HG02885 (cell line): ENCODE results near the gene UBR2.
"Not testable (repeated sequence)": the region's sequence is repeated elsewhere in the genome, so short reads cannot be mapped to it uniquely, and the experiment has no call there.

Source experiments
- ATAC-seq: cut with Tn5 transposase; IDR thresholded peaks from one replicate; pipeline ENCODE4 v1.9.1; 2021; ENCODE audit warnings: mild to moderate bottlenecking; ENCODE audit not compliant: unreplicated experiment, poor library complexity

Gene UBR2

DNA sequence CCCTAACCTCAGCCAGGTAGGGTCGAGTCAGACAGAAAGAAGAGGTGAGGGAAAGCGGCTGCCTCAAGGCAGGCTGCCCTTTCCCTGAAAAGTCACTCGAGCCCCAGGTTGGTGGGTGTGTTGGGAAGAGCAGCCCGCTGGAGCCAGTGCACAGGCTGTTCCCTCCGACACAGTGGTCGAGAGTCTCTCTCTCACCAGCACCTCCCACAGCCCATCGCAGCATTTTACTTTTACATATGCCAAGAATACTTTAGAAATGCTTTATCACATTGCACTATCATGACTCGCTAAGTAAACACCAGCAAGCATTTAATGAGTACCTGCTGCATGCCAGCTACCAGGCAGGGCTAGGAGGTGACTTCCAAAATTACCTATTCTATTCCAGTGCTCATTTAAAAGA is 156.9 kb downstream of the UBR2 start:
- ATAC-seq: no peak

DNA sequence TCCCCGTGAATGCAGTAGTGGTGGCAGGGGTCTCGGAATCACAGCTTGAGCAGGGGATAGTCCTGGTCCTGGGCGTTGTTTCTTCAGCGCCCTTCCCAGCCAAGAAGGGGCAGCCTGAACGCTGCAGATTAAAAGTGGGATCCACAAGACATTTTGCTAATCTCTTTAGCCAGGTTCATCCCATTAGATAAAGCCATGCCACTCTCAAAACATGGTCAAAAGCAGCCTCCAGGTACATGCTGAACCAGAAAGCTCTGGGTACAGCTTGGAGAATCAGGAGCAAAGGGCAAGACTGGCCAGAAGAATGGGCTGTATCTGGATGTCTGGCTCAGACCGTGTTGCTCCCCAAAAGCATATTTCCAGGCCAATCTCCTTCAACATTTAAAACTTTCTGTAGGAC is 158.7 kb downstream of the UBR2 start, which contains the start of gene PRPH2:
Gene PRPH2 (minus strand): TSS at position 101 of the 400 bp plus-strand sequence. CDS start 263 bp downstream, outside the sequence.
- no peak for ATAC-seq

DNA sequence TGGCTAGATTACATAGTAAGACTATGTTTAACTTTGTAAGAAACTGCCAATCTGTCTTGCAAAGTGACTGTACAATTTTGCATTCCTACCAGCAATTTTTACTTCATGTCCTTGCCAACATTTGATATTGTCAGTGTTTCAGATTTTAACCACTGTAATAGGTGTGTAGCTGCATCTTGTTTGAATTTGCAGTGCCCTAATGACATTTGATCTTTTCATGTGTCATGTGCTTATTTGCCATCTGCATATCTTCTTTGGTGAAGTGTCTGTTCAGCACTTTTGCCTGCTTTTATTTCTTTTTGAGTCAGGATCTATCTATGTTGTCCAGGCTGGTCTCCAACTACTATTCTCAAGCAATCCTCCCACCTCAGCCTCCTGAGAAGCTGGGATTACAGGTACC is 161.0 kb downstream of the UBR2 start:
- no peak for ATAC-seq

DNA sequence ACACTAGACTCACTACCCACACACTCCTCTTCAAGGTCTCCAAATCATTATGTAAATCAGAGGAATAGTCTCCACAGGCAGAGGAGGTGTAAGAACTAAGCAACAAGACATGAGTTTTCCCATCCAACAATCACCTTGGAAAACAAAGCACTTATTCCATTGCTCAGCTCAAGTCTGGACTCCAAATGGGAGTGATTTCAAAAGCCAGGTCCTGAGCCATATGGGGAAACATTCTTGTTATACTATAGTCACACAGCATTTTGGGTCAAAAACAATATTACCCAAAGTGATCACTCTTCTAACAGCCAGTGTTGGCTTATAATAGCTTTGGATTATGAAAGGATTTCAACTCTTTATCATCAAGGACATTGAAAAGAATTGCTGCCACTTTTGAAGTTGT is 162.2 kb downstream of the UBR2 start:
- ATAC-seq: no peak

DNA sequence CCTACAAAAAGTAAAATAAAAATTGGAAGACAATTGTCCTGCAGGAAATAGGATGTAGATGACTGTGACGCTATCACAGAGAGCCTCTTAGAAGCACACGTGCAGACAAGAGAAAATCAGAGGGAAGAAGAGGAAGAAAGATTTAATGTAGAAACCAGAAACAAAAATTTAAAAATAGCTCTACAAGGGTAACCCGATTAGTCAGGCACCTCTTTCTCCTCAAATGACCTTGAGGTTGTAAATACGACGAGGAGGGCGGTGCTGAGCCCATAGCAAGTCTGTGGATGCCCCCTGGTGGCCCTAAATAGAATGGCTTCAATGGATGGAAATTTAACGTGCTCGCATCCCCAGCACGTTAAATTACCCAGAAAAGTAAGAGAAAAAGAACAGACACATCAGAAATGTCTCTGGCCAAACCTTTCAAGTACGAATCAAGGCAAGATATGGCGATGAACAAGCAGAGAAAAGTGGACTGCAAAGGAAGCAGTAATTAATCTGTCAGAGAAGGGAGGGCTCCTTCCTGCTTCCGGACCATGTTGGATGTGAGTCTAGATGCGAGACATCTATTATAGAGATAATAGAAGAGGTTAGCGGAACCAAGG is 162.8 kb downstream of the UBR2 start:
- ATAC-seq: peak; percentile 79

DNA sequence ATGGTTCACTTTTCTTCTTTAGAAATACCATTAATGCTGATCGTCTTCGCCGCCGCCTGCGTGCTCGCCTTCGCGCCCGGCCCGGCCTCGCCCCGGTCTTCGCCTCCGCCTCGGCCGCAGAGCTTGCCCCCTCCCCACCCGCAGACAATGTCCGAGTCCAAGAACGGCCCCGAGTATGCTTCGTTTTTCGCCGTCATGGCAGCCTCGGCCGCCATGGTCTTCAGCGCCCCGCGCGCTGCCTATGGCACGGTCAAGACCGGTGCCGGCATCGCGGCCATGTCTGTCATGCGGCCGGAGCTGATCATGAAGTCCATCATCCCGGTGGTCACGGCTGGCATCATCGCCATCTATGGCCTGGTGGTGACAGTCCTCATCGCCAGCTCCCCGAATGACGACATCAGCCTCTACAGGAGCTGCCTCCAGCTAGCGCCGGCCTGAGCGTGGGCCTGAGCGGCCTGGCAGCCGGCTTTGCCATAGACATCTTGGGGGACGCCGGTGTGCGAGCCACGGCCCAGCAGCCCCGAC is 163.3 kb downstream of the UBR2 start:
- peak; percentile 14 for ATAC-seq

DNA sequence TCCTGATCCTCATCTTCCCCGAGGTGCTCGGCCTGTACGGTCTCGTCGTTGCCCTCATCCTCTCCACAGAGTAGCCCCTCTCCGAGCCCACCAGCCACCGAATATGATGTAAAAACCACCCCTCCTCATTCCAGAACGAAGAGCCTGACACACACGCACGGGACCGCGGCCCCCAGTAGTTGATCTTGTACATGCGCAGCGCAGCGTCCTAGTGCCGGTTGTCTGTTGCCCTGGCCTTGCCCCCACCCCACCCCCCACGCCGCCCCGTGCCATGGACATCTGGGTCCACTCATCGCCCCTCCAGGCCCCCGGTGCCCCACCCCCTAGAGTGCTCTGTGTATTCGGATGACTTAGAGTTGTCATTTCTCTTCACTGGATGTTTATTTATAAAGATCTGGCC is 163.8 kb downstream of the UBR2 start:
- ATAC-seq: no peak

DNA sequence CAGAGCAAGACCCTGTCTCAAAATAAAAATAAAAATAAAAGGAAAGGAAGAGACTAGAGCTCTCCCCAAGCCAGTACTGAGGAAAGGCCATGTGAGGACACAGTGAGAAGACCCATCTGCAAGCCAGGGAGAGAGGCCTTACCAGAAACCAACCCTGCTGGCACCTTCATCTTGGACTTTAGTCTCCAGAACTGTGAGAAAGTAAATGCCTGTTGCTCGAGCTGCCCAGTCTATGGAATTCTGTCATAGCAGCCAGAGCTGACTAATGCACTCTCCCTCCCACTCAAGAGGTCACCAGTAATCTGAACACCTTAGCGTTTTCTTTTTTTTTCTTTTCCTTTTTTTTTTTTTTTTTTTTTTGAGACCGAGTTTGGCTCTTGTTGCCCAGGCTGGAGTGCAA is 165.9 kb downstream of the UBR2 start:
- ATAC-seq: no peak

DNA sequence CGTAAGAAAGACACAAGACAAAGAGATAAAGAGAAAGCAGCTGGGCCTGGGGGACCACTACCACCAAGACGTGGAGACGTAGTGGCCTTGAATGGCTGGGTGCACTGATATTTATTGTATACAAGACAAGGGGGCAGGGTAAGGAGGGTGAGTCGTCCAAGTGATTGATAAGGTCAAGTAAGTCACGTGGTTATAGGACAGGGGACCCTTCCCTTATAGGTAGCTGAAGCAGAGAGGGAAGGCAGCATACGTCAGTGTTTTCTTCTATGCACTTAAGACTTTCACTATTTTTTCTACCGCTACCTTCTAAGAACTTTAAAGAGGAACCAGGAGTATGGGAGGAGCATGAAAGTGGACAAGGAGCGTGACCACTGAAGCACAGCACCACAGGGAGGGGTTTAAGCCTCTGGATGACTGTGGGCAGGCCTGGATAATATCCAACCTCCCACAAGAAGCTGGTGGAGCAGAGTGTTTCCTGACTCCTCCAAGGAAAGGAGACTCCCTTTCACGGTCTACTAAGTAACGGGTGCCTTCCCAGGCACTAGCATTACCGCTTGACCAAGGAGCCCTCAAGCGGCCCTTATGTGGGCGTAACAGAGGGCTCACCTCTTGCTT is 170.1 kb downstream of the UBR2 start:
- not testable (repeated sequence) for ATAC-seq

DNA sequence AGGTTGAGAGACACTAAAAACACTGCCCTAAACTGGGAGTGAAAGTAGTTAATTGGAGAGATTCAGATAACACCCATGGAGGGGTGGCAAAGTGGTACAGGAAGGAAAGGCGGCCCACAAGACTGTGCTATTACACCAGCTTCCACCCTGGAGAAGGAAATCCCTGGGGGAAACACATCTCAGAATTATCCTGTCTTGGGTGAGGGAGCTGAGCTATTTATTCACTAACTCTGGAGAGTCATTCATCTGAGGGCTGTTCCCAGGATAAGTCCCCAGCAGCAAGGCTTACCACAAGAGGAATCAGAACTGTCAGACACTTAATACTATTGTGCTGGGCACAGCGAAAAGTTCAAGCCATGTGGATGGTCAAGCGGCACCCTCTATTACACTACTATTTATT is 172.1 kb downstream of the UBR2 start:
- ATAC-seq: no peak

DNA sequence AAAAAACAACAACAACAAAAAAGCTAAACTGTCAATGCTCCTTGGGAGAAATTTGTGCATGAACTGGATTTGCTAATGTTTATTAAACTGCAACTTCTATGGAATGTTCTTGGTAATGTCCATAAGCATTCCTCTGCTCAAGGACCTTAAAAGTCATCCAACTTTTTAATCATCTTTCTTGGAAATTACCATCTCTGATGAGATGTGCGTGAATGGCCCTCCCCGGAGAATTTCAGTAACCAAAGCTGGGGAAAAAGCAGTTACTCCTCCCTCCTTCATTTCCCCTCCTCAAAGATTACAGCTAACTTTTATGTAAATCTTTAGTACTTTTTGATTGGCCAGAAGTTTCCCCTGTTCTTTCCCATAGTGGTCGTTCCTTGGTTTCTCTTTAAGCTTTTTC is 176.9 kb downstream of the UBR2 start:
- no peak for ATAC-seq

DNA sequence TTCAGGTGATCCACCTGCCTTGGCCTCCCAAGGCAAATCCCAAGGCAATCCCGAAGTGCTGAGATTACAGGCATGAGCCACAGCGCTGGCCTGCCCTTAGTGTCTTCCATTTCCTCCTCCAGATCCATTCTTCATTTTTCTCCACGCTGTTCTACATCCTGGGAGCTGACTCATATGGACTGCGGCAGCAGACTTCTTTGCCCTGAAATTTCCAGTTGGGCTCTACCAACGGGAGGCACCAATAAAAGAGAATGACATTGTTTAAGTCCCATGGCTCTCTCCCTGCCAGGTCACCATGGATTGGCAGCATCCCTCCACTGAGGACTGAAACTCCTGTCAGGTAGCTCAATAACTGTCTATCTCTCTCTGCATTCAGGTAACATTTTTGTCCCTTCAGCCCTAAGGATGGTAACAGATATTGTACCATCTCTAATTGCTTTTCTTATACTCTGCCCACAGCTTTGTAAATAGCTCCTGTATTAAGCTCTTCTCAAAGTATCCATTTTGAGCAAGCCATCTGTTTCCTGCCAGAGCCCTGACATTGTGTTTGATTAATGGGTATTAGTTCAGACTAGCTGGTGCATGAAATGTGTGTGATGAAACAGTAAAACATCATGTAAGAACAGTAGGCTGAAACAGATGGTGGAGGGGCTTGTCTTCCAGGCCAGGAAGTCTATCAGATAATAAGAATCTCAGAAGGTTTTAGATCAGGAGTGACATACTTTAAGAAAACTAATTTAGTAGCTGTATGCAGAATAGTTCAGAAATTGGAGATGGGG is 178.5 kb downstream of the UBR2 start:
- no peak for ATAC-seq
